T1000 (cell line): ENCODE data around the gene ZNF275.
"Not testable (repeated sequence)": the region's sequence is repeated elsewhere in the genome, so short reads cannot be mapped to it uniquely, and the experiment has no call there.

Source experiments
- DNase-seq: peaks from one replicate; lab custom pipeline; 2025; ENCODE audit warnings: mixed read lengths; lab: John Stamatoyannopoulos, UW

ZNF275 gene

GRCh38 chrX:153361781-153362397, 27.9 kb downstream of the ZNF275 start:
- no peak for DNase-seq

DNA sequence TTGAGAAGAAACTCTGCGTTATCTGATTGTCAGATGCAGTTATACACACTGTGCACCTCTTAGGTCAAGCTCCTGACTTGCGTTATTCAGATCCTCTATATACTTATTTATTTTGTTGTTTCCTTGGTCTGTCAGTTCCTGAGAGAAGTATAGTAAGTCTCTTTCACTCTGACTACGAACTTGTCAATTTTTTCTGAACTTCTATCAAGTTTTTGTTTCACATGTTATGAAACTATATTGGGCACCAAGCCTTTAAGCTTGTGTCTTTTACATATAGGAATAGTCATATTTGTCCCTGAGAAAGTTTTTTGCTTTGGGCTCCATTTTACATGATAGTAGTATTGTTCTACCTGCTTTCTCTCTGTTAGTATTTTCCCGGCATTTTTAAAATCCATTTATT, 31.7 kb downstream of the ZNF275 start:
- no peak for DNase-seq

GRCh38 chrX:153366119-153366518, 32.2 kb downstream of the ZNF275 start:
- no peak for DNase-seq

- no peak for DNase-seq
Measured at GRCh38 chrX:153366878-153367538, 33.1 kb downstream of the ZNF275 start.

DNA sequence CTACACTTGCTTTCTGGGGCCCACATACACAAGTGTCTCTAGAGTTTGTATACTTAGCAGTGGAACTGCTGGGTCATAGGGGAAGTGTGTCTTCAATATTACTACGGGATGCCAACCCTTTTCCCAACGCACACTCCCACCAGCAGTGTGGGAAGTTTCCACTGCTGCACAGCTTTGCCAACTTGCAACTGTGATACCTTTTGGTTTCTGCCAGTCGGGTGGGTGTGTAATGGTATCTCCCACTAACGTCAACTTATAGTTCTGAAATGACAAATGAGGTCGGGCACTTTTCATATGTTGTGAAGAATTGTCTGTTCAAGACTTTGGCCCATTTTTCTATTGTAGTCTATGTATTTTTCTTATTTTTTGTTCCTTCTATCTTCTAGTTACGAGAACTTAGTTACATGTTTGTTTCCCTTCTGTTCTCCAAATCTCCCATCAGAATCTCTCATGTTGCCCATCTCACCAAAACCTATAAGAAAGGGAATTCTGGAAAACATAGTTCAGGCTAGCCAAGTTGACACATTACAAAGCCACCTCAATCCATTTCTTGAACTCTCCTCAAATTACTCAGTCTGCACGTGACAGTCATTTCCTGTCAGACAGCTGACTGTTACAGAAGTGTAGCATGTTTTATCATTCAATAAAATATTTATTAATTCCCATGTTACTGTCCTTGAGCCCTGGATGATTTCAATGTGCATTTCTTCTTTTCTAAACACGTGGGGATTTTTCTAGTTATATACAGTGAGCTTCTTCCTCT, 36.5 kb downstream of the ZNF275 start:
- DNase-seq = no peak

DNA sequence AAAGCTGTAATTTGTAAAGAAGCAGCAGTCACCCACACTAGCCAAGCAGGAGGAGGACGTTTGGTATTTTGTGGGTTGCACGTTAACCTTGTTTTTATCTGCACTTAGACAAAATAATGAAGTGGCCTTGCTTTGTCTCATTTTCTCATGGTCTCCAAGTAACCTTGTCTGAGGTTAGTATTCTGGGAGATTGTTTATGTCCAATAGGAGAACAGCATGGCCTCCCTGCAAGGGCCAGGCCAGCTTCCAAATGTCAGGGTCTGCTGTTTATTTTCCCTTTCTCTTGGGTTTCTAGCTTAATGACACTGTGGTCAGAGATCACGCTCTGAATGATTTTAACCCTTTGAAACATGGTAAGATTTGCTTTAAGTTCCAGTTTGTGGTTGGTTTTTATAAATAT, 37.3 kb downstream of the ZNF275 start:
- DNase-seq = no peak

GRCh38 chrX:153372949-153373348, 39.0 kb downstream of the ZNF275 start:
- DNase-seq = no peak

DNA sequence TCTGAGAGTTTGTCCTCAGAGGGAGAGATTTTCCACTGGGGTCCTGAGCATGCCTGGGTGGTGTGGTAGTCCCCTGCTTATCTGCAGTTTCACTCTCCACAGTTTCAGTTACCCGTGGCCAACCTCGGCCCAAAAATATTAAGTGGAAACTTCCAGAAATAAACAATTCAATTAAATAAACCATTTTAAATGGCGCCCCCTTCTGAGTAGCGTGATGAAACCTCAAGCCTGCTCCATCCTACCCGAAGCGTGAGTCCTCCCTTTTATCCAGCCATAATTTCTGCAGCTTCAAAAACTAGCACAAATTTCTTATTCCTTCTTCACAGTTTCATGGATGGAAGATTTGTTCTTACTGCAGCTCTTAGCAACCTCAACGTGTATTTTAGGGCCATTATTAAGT, 40.5 kb downstream of the ZNF275 start:
- no peak for DNase-seq

DNA sequence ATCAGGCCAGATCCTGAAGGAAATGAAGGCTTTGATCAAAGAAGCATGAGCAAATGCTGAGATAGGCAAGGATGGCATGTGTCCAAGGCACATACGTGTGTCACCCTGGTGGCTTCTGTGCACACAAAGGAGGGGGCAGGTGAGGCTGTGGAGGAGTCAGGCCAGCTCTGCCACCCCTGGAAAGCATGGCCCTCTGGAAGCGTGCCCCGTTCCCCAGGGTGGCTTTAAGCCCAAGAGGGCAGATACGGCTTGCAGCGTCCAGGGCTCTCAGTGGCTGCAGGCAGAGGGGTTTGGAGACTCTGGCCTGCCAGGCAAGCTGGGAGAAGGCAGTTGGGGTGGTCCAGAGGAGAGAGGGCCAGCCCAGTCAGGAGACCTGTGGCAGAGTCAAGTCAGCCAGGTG, 41.6 kb downstream of the ZNF275 start:
- no peak for DNase-seq

DNA sequence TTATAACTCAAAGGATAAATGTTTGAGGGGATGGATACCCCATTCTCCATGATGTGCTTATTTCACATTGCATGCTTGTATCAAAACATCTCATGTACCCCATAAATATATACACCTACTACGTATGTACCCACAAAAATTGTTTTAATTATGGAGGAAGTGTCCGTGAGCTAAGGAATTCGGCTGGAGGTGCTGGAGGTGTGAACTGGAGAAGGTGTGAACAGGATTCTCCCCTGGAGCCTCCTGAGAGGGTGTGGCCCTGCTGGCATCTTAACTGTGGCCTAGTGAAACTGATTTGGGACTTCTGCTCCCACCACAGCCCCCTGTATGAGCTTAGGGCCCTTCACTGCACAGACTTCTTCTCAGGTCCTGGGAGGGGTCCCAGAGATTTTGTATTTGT, 43.8 kb downstream of the ZNF275 start:
- no peak for DNase-seq

DNA sequence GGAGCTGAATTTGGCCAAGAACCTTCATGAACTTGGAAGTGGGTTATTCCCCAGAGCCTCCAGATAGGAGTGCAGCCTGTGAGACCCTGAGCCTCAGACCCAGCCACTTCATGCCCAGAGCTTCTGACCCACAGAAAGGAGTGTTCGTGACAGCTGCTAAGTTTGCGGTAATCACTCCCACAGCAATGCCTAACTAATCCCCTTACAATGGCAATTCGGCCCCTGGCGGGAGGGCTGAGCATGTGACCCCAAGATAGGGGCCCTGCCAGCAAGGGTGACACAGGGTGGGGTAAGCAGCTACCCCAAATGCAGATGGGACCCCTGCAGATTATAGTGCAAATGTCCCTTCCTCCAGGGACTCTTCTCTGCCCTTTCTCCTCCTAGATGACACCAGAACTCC, 44.7 kb downstream of the ZNF275 start:
- no peak for DNase-seq

DNA sequence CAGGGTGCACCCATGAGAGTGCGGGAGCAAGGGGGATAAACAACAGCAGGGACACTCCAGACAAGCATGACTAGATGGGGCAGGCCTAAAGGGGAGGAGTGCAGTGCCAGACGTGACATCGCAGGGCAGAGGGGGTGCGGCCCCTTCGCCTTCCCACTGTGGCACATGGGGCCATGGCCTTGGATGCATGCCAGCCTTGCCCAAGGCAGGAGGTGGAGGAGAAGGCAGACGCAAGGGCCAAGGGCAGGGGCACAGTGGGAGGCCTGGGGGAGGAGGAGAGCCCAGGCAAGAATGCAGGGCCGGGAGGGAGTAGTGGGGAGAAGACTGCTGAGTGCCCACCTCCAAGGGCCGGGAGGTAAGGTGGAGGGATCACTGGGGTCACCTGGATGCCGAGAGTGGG, 45.6 kb downstream of the ZNF275 start:
- DNase-seq = no peak

DNA sequence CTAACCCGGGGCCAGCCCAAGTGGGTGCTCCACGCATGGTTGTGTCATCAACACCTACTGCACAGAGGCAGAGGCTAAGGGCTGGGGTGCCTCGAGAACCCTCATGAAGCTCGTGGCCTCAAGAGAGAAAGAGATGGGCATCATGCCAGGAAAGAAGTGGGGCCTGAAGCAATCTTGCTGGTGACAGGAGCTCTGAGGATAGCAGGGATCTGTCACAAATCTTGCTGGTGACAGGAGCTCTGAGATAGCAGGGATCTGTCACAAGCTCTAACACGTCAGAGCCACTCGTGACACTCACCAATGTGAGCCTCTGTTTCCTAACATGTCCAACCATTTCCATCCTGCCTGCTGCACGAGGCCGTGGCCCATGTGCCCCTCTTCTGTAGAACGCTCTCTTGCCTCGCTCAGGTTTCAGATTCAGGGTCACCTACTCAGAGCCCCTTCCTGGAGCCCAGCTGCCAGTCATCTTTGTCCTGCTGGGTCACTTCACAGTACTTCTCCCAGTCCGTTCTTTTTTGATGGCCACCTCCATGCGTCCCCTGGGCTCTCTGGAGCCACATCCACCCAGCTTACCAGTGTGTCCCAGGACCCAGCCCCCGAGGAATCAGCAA, 46.1 kb downstream of the ZNF275 start:
- no peak for DNase-seq

- DNase-seq = no peak
Measured at GRCh38 chrX:153380691-153381090, 46.7 kb downstream of the ZNF275 start.

GRCh38 chrX:153381684-153382532, 48.0 kb downstream of the ZNF275 start:
- DNase-seq = no peak

GRCh38 chrX:153382563-153383482, 48.9 kb downstream of the ZNF275 start:
- DNase-seq = no peak

DNA sequence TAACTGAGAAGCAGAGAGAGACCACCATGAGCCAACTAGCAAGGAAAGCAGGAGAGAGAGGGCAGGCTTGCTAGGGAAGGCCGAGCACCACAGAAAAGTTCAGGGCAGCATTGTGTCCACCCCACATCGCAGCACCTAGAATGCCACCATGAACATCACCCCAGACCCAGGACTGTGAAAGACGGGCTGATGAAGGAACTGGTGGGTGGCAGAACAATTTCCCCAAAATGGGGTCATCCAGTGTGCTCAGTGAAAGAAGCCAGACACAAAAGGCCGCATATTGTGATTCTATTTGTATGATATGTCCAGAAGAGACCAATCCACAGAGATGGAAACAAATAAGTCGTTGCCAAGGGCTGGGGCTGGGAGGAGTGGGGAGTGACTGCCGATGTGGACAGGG, 50.4 kb downstream of the ZNF275 start:
- no peak for DNase-seq

DNA sequence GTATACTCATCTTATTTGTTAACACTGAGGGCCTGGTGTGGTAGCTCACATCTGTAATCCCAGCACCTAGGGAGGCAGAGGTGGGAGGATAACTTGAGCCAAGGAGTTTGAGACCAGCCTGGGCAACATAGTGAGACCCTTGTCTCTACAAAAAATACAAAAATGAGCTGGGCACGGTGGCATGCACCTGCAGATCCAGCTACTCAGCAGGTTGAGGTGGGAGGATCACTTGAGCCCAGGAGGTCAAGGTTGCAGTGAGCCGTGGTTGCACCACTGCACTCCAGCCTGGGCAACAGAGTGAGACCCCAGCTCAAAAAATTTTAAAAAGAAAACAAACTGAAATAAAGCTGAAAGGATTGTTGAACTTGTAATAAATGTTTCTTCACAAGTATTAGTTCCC, 51.0 kb downstream of the ZNF275 start:
- not testable (repeated sequence) for DNase-seq

- no peak for DNase-seq
Measured at GRCh38 chrX:153386097-153386496, 52.1 kb downstream of the ZNF275 start.

GRCh38 chrX:153387345-153387744, 53.4 kb downstream of the ZNF275 start:
- no peak for DNase-seq
